ENCODE results near the gene LKAAEAR1. TPM values are rescaled to one million over a fixed set of nuclear protein-coding genes. Genes with fewer than 3 reads are reported as not detected.

LKAAEAR1 gene
- total RNA-seq, 1 donor from 2014 or later: not detected

DNA sequence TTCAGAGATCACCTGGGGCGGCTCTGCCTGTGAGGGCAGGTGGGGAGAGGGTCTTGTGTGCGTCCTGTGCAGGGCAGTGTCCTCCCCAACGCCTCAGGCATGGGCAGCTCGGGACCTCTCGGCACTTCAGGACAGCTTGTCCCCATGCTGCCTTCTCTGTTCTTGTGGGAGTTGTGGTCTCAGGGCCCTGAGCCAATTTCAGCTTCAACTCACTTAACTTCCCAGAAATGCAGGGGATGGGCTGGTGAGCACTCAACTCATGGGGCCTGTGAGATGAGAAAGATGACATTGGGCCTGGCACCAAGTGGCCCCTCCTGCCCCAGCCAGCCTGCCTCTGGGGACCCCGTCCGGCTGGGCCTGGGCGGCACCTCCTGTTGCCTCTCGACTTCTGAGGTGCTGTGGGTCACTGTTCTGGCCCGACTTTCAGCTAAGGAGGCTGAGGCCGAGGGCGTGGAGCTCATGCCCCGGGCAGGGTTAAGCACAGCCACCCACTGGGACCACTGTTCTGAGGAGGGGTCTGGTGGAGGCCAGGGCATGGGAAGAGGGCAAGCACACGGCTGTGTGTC lies 11.6 kb downstream of the LKAAEAR1 start:
- Mint-ChIP-seq H3K27ac (ENCODE audit: unreplicated experiment) (no peak overlapping the region), H3K36me3 (ENCODE audit: low read depth) (no peaks in the 10 kb centered on the region), H3K27me3 (ENCODE audit: low read depth) (no peaks in the 10 kb centered on the region)

DNA sequence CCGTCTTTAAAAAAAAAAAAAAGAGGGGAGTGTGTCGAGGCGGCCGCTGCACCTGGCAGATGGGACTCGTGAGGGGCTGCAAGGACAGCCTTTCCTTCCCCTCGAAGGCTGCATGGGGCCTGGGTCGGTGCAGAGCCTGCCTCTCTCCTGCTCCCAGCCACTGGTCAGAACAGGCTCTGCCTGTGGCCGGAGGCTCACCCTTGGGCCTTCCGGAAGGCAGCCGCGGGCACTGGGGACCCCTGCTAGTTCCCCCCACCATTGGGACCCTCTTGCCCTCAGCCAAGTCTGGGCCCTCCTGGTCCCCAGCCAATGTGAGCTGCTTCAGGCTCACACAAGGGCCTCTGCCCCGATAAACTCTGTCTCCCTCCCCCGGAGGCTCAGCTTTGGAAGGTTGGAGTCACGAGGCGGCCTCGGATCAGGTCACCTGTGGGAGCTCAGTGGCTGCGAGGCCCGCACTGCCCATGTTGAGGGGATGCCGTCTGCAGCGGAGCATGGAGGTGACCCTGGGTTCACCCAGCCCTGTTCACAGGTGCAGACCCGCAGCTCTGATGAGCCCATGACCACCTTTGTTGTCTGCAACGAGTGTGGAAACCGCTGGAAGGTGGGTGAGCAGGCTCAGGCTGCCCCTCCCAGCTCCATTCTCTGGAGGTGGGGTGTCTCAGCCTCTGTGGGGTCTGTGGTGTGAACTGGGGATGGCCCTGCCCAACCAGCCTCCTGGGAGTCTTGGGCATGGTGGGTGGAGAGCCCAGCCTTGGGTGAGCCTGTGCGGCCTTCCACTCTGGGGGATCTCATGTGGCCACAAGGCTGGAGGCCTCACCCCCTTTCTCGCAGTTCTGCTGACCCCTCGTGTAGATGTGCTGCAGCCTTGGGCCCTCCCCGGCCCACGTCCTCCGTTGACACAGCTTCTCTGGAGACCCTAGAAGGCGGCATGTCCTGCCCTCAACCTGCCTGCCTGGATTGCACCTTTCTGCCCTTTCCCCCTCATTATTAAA lies 12.6 kb downstream of the LKAAEAR1 start:
- H3K27me3 Mint-ChIP-seq (ENCODE audit: low read depth): no peaks in the 10 kb centered on the region
- no peaks in the 10 kb centered on the region for H3K4me1 Mint-ChIP-seq
- H3K4me3 Mint-ChIP-seq: no peak overlapping the region
- no peaks in the 10 kb centered on the region for H3K9me3 Mint-ChIP-seq
- TF ChIP-seq, protein P1, sequence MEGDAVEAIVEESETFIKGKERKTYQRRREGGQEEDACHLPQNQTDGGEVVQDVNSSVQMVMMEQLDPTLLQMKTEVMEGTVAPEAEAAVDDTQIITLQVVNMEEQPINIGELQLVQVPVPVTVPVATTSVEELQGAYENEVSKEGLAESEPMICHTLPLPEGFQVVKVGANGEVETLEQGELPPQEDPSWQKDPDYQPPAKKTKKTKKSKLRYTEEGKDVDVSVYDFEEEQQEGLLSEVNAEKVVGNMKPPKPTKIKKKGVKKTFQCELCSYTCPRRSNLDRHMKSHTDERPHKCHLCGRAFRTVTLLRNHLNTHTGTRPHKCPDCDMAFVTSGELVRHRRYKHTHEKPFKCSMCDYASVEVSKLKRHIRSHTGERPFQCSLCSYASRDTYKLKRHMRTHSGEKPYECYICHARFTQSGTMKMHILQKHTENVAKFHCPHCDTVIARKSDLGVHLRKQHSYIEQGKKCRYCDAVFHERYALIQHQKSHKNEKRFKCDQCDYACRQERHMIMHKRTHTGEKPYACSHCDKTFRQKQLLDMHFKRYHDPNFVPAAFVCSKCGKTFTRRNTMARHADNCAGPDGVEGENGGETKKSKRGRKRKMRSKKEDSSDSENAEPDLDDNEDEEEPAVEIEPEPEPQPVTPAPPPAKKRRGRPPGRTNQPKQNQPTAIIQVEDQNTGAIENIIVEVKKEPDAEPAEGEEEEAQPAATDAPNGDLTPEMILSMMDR (conservative IDR thresholded peaks at IDR 0.05): no peak
- no peaks in the 10 kb centered on the region for H3K36me3 Mint-ChIP-seq (ENCODE audit: low read depth)
- DNase-seq (ENCODE audit: low read depth, low spot score): no peak
- no peak overlapping the region for H3K27ac Mint-ChIP-seq (ENCODE audit: unreplicated experiment)

More for the DNA sequence above, 11.6 kb downstream of the LKAAEAR1 start:
- TF ChIP-seq, protein P1 (conservative IDR thresholded peaks at IDR 0.05): no peak
- no peak overlapping the region for H3K4me3 Mint-ChIP-seq
- no peaks in the 10 kb centered on the region for H3K4me1 Mint-ChIP-seq
- H3K9me3 Mint-ChIP-seq: no peaks in the 10 kb centered on the region
- DNase-seq (ENCODE audit: low read depth, low spot score): no peak

DNA sequence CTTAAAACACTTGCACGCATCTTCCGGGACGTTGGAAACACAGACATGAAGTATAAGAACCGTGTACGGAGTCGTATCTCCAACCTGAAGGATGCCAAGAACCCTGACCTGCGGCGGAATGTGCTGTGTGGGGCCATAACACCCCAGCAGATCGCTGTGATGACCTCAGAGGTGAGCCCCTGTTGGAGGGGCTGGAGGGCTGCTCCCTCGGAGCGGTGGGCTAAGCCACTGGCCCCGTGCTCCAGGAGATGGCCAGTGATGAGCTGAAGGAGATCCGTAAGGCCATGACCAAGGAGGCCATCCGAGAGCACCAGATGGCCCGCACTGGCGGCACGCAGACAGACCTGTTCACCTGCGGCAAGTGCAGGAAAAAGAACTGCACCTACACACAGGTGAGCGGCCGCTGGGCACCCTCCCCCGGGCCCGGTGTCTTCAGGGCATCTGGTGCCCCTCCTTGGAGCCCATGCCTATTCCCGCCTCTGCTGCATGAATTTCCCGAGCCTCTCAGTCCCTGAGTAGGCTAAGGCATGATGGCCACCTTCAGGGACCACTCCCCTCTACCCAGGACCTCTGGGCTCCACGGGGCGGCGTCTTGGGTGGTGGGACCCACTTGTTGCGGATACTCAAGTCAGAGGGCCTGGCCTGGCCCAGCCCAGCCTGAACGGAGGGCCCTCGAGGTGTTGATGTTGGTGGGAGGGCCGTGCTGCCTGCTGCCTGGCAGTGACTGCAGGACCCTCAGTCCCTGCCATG lies 13.8 kb downstream of the LKAAEAR1 start:
- Mint-ChIP-seq H3K27me3 (ENCODE audit: low read depth) (no peaks in the 10 kb centered on the region), H3K9me3 (no peaks in the 10 kb centered on the region), H3K27ac (ENCODE audit: unreplicated experiment) (no peak overlapping the region), H3K4me1 (peaks cover 4% of the 10 kb centered on the region), H3K4me3 (no peak overlapping the region), H3K36me3 (ENCODE audit: low read depth) (no peaks in the 10 kb centered on the region)
- TF ChIP-seq, protein P1 (conservative IDR thresholded peaks at IDR 0.05): no peak
- DNase-seq (ENCODE audit: low read depth, low spot score): no peak

DNA sequence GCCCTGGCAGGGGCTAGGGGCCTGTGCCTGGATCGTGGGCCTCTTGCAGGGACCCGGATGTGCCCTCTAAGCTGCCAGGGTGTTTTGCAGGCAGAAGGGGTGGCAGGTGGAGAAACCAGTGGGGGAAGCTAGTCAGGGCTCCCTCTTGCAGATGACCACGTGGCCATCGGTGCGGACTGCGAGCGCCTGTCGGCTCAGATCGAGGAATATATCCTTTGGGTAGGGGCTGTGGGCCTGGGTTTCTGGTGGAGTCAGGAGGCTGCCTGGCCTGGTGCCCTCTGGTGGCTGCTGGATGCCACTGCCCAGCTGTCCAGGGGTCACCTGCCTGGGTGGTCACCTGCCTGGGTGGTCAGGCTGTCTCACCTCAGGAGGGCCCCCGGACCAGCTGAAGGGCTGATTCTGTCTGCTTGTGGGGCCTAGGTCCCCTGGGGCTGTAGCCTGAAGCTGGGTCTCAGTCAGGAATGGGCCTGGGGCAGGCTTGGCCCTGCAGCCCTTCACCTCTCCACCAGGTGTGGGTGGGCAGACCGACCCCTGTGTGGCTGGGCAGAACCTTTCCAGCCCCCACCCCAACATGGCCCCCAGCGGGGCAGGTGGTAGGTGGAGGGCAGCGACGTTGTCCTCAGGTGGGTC lies 14.5 kb downstream of the LKAAEAR1 start:
- TF ChIP-seq, protein P1 (conservative IDR thresholded peaks at IDR 0.05): peak; percentile 80
- peak; percentile 61 for DNase-seq (ENCODE audit: low read depth, low spot score)
- H3K9me3 Mint-ChIP-seq: no peaks in the 10 kb centered on the region
- no peak overlapping the region for H3K4me3 Mint-ChIP-seq
- H3K27ac Mint-ChIP-seq (ENCODE audit: unreplicated experiment): no peak overlapping the region
- H3K27me3 Mint-ChIP-seq (ENCODE audit: low read depth): no peaks in the 10 kb centered on the region
- no peaks in the 10 kb centered on the region for H3K36me3 Mint-ChIP-seq (ENCODE audit: low read depth)
- peaks cover 7% of the 10 kb centered on the region for H3K4me1 Mint-ChIP-seq

DNA sequence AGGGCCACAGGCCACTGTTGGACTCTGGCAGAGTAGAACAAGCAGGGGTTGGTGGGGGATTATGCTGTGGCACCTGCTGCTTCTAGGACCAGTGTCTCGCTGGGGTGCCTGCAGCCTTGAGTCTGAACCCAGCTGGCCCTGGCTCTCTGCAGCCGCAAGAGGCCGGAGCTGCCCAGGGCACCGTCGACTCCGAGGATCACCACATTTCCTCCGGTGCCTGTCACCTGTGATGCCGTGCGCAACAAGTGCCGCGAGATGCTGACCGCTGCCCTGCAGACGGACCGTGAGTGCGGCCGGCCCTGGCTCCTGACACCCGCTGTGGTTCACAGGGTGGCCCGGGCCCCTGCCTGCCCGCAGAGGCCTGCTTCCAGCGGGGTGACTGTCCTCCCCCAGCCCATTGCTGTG lies 15.0 kb downstream of the LKAAEAR1 start:
- Mint-ChIP-seq H3K36me3 (ENCODE audit: low read depth) (no peaks in the 10 kb centered on the region), H3K4me3 (no peak overlapping the region), H3K4me1 (peaks cover 12% of the 10 kb centered on the region), H3K27me3 (ENCODE audit: low read depth) (no peaks in the 10 kb centered on the region), H3K27ac (ENCODE audit: unreplicated experiment) (no peak overlapping the region), H3K9me3 (no peaks in the 10 kb centered on the region)
- TF ChIP-seq, protein P1 (conservative IDR thresholded peaks at IDR 0.05): no peak
- no peak for DNase-seq (ENCODE audit: low read depth, low spot score)

All from neural crest cell (in vitro differentiated cells).